CD14-positive monocyte (primary cell): ENCODE data around the gene CCDC154. TPM values are rescaled to one million over a fixed set of nuclear protein-coding genes. Genes with fewer than 3 reads are reported as not detected.

ENCODE experiments used
- DNase-seq, 3 donors: peaks; one replicate each; pipeline ENCODE4 v3.0.0-alpha.2; 2011 to 2022
- H2AFZ ChIP-seq: 2 replicates; pipeline ENCODE4 v1.6.0; 2012; ENCODE audit warnings: mild to moderate bottlenecking, low read depth, low read length, inconsistent platforms; ENCODE audit not compliant: insufficient read depth, poor library complexity, severe bottlenecking
- H3K27ac ChIP-seq, 2 donors: 1 replicate in 1 of 2; 2 replicates in 1 of 2; pipeline ENCODE4 v1.5.1; 2012 to 2013; ENCODE audit warnings: low read length in 2 of 2, control low read depth in 1 of 2, inconsistent platforms in 1 of 2, low read depth in 1 of 2, mild to moderate bottlenecking in 1 of 2
- H3K27me3 ChIP-seq, 2 donors: one replicate each; pipeline versions ENCODE4 v1.6.0 to v1.6.1; 2011 to 2013; ENCODE audit warnings: low read length in 2 of 2; ENCODE audit not compliant: control insufficient read depth in 2 of 2, insufficient read depth in 2 of 2
- H3K36me3 ChIP-seq, 2 donors: replicated peaks in 1 of 2; 1 replicate in 1 of 2; 2 replicates in 1 of 2; pipeline versions ENCODE4 v1.5.1 to v1.6.1; 2012 to 2013; ENCODE audit warnings: low read length in 2 of 2, control low read depth in 1 of 2, inconsistent platforms in 1 of 2, mild to moderate bottlenecking in 1 of 2; ENCODE audit not compliant: insufficient read depth in 2 of 2, control insufficient read depth in 1 of 2
- H3K4me1 ChIP-seq, 2 donors: 1 replicate in 1 of 2; 2 replicates in 1 of 2; pipeline versions ENCODE4 v1.5.1 to v1.6.1; 2012 to 2013; ENCODE audit warnings: low read length in 2 of 2, control low read depth in 1 of 2, inconsistent platforms in 1 of 2, mild to moderate bottlenecking in 1 of 2, moderate library complexity in 1 of 2; ENCODE audit not compliant: insufficient read depth in 2 of 2, control insufficient read depth in 1 of 2
- H3K4me2 ChIP-seq: replicated peaks from 2 replicates; pipeline ENCODE3; 2012; ENCODE audit warnings: low read length, moderate library complexity, mild to moderate bottlenecking; ENCODE audit not compliant: poor library complexity, severe bottlenecking; ENCODE audit errors: extremely low read depth
- H3K4me3 ChIP-seq, 3 experiments: fragments of 200-600 bp in 1 of 3; sonication (generic) in 1 of 3; replicated peaks in 1 of 3; 1 replicate in 2 of 3; 2 replicates in 1 of 3; pipeline ENCODE4 v1.5.1; 2011 to 2013; ENCODE audit warnings: low read length in 3 of 3, mild to moderate bottlenecking in 3 of 3, control low read depth in 2 of 3, low read depth in 2 of 3, inconsistent platforms in 1 of 3, moderate library complexity in 1 of 3
- H3K79me2 ChIP-seq: 2 replicates; pipeline ENCODE4 v1.6.0; 2012; ENCODE audit warnings: mild to moderate bottlenecking, control low read depth, inconsistent platforms, low read length, moderate library complexity; ENCODE audit not compliant: insufficient read depth
- H3K9ac ChIP-seq: 2 replicates; pipeline ENCODE4 v1.6.0; 2017; ENCODE audit warnings: low read length, mild to moderate bottlenecking; ENCODE audit not compliant: insufficient read depth, poor library complexity, severe bottlenecking
- H3K9me3 ChIP-seq, 2 donors: replicated peaks in 1 of 2; 1 replicate in 1 of 2; 2 replicates in 1 of 2; pipeline versions ENCODE4 v1.5.1 to v1.6.1; 2012 to 2013; ENCODE audit warnings: low read length in 2 of 2, control low read depth in 1 of 2; ENCODE audit not compliant: control insufficient read depth in 1 of 2, insufficient read depth in 1 of 2
- H4K20me1 ChIP-seq: 2 replicates; pipeline ENCODE4 v1.6.0; 2012; ENCODE audit warnings: mild to moderate bottlenecking, low read length, control low read depth, moderate library complexity; ENCODE audit not compliant: insufficient read depth
- H3K27ac Mint-ChIP-seq, 7 donors: one replicate each; pipeline ENCODE4 v1.8.0; 2020; ENCODE audit warnings: mild to moderate bottlenecking in 7 of 7, mixed read lengths in 7 of 7, moderate library complexity in 6 of 7, inconsistent platforms in 2 of 7
- H3K27me3 Mint-ChIP-seq, 3 donors: one replicate each; pipeline ENCODE4 v1.8.0; 2021 to 2022; ENCODE audit warnings: low read depth in 3 of 3, mild to moderate bottlenecking in 3 of 3, mixed read lengths in 3 of 3, moderate library complexity in 3 of 3, inconsistent platforms in 1 of 3
- H3K36me3 Mint-ChIP-seq, 2 donors: one replicate each; pipeline ENCODE4 v1.8.0; 2020; ENCODE audit warnings: mixed read lengths in 2 of 2, inconsistent platforms in 1 of 2, mild to moderate bottlenecking in 1 of 2
- H3K4me1 Mint-ChIP-seq: one replicate; pipeline ENCODE4 v1.8.0; 2020; ENCODE audit warnings: mild to moderate bottlenecking, mixed read lengths
- H3K4me3 Mint-ChIP-seq, 2 donors: one replicate each; pipeline ENCODE4 v1.8.0; 2020; ENCODE audit warnings: mild to moderate bottlenecking in 2 of 2, mixed read lengths in 2 of 2, moderate library complexity in 1 of 2
- H3K9me3 Mint-ChIP-seq, 7 donors: one replicate each; pipeline ENCODE4 v1.8.0; 2020 to 2022; ENCODE audit warnings: mixed read lengths in 7 of 7, mild to moderate bottlenecking in 6 of 7, moderate library complexity in 6 of 7, inconsistent platforms in 2 of 7
- CTCF ChIP-seq: fragments of 200-600 bp; IDR thresholded peaks from one replicate; pipeline ENCODE4 v1.8.0; 2022; ENCODE audit warnings: antibody characterized with exemption, mild to moderate bottlenecking
- WGBS: methylation state at CpG from one replicate; pipeline ENCODE4 v1.1.5; 2013; ENCODE audit warnings: missing lambda C conversion rate; ENCODE audit not compliant: insufficient coverage; 5-methylcytosine and 5-hydroxymethylcytosine counted together
- intact Hi-C, 2 donors: fragments of 100-400 bp; cut with micrococcal nuclease; formaldehyde crosslinking; loops; one replicate each; pipeline versions ENCODE4 v1.15.0 to v1.15.1; 2023
- polyA plus RNA-seq, 3 donors: library from polyadenylated mRNA; depleted of rRNA in 1 of 3; unstranded in 2 of 3; stranded (reverse) in 1 of 3; fragments of 300-500 nt in 2 of 3; fragments of >200 nt in 1 of 3; fragmentation: Illumina TruSeq in 2 of 3; gene quantifications; 1 replicate in 2 of 3; 2 replicates in 1 of 3; pipeline ENCODE4 v1.2.3, GENCODE V29; 2012 to 2021

Gene CCDC154
- polyA plus RNA-seq, 3 donors = 5.9 TPM; not detected in 2

DNA sequence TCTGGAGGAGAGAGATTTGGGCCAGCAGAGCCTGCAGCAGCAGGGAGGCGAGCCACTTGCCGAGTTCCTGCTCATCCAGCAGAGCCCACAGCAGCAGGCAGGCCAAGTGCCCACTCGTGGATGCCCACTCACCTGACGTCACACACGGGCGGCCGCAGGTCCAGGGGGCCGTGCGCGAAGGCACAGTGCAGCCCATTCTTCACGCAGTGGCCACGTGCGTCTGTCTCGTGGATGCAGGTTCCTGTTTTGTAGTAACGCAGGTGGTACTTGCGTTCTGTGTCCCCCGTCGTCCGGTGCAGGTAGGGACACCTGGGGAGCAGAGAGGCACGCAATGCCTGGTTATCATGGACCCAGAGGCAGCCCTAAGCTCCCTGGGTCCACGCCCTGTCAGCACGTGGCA is 41.3 kb downstream of the CCDC154 start:
- no peaks in the 10 kb centered on the region for H3K9me3 Mint-ChIP-seq
- Histone ChIP-seq H3K4me1 (peaks cover 4 to 5% of the 10 kb centered on the region in 2 donors), H3K27me3 (no peaks in the 10 kb centered on the region), H3K36me3 (peaks cover 58 to 87% of the 10 kb centered on the region in 2 donors), H3K4me2 (no peak overlapping the region), H3K9ac (no peak overlapping the region), H3K9me3 (no peaks in the 10 kb centered on the region), H2AFZ (no peak overlapping the region), H4K20me1 (peaks cover 87% of the 10 kb centered on the region), H3K27ac (no peak overlapping the region), H3K79me2 (peaks cover 35% of the 10 kb centered on the region), H3K4me3 (no peak overlapping the region)
- peaks cover 4% of the 10 kb centered on the region for H3K4me1 Mint-ChIP-seq
- peak overlapping the region in 1 of 7 donors; percentile 26 for H3K27ac Mint-ChIP-seq
- peaks cover 60 to 92% of the 10 kb centered on the region in 2 donors for H3K36me3 Mint-ChIP-seq
- intact Hi-C loops = no loop called here
- 95% methylated on average over 22 of the region's 22 CpGs for WGBS
- DNase-seq = no peak
- no peaks in the 10 kb centered on the region for H3K27me3 Mint-ChIP-seq
- no peak for TF ChIP-seq CTCF
- no peak overlapping the region for H3K4me3 Mint-ChIP-seq

DNA sequence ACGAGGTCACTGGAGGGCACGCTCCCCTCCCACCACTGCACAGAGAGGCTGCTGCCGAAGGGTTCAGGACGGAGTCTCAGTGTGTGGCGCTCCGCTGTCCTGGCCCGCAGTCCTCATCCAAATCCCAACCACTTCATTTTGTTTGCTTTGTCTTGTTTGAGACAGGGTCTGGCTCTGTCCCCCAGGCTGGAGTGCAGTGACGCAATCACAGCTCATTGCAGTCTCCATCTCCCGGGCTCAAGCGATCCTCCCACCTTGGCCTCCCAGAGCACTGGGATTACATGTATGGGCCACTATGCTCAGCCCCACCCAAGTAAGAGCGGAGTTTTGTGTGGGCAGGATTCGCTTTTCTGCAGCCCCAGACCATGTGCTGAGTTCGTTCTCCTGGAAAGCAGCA is 42.6 kb downstream of the CCDC154 start:
- H4K20me1 ChIP-seq = peaks cover 75% of the 10 kb centered on the region
- H3K27ac Mint-ChIP-seq = no peak overlapping the region
- no peak overlapping the region for H3K4me2 ChIP-seq
- H3K9ac ChIP-seq = no peak overlapping the region
- 96% methylated on average over 13 of the region's 13 CpGs for WGBS
- no peaks in the 10 kb centered on the region for H3K4me1 ChIP-seq
- H3K27me3 Mint-ChIP-seq = peaks cover 0 to 3% (median 0%) of the 10 kb centered on the region in 3 donors
- H3K27ac ChIP-seq = no peak overlapping the region
- H3K4me3 ChIP-seq = no peak overlapping the region
- H3K27me3 ChIP-seq = no peaks in the 10 kb centered on the region
- TF ChIP-seq CTCF = no peak
- H3K36me3 ChIP-seq = peaks cover 65 to 87% of the 10 kb centered on the region in 2 donors
- intact Hi-C loops = no loop called here
- no peaks in the 10 kb centered on the region for H3K9me3 Mint-ChIP-seq
- H3K4me1 Mint-ChIP-seq = no peaks in the 10 kb centered on the region
- peaks cover 59 to 88% of the 10 kb centered on the region in 2 donors for H3K36me3 Mint-ChIP-seq
- H3K9me3 ChIP-seq = no peaks in the 10 kb centered on the region
- DNase-seq = no peak
- no peak overlapping the region for H2AFZ ChIP-seq
- no peak overlapping the region for H3K4me3 Mint-ChIP-seq
- peaks cover 23% of the 10 kb centered on the region for H3K79me2 ChIP-seq
